GM23338 (cell line): ENCODE data around the gene GPR146. TPM values are rescaled to one million over a fixed set of nuclear protein-coding genes. Genes with fewer than 3 reads are reported as not detected.

Experiments used
- ATAC-seq: fragments of 200-7000 bp; cut with Tn5 transposase; 3 replicates; pipeline ENCODE4 v1.9.1; 2020
- DNase-seq: peaks from one replicate; pipeline ENCODE4 v3.0.0-alpha.2; 2015; ENCODE audit warnings: low spot score
- H2AFZ ChIP-seq: fragments of 200-600 bp; sonication (generic); 2 replicates; pipeline ENCODE4 v1.8.0; 2016; ENCODE audit warnings: antibody characterized with exemption, mild to moderate bottlenecking, moderate library complexity
- H3F3A ChIP-seq: fragments of 200-600 bp; sonication (generic); replicated peaks from 2 replicates; pipeline ENCODE4 v1.8.0; 2017; ENCODE audit warnings: antibody characterized with exemption, mixed run types, low read depth
- H3K27ac ChIP-seq: fragments of 200-600 bp; sonication (generic); 2 replicates; pipeline ENCODE4 v1.6.1; 2016; ENCODE audit warnings: low read depth
- H3K27me3 ChIP-seq: fragments of 200-600 bp; sonication (generic); 2 replicates; pipeline ENCODE4 v1.8.0; 2016; ENCODE audit warnings: mild to moderate bottlenecking, mixed run types, moderate library complexity; ENCODE audit not compliant: insufficient read depth
- H3K36me3 ChIP-seq: fragments of 200-600 bp; sonication (generic); 2 replicates; pipeline ENCODE4 v1.8.0; 2016; ENCODE audit warnings: mild to moderate bottlenecking; ENCODE audit not compliant: insufficient read depth
- H3K4me1 ChIP-seq: fragments of 200-600 bp; sonication (generic); 2 replicates; pipeline ENCODE4 v1.8.0; 2016; ENCODE audit warnings: mild to moderate bottlenecking, moderate library complexity; ENCODE audit not compliant: insufficient read depth
- H3K4me2 ChIP-seq: fragments of 200-600 bp; sonication (generic); 2 replicates; pipeline ENCODE4 v1.7.1; 2017; ENCODE audit warnings: mixed run types
- H3K4me3 ChIP-seq: fragments of 200-600 bp; sonication (generic); 2 replicates; pipeline ENCODE4 v1.6.1; 2016; ENCODE audit warnings: mixed run types
- H3K79me2 ChIP-seq: fragments of 200-600 bp; sonication (generic); replicated peaks from 2 replicates; pipeline ENCODE4 v1.8.0; 2017; ENCODE audit warnings: mild to moderate bottlenecking; ENCODE audit not compliant: insufficient read depth
- H3K9me2 ChIP-seq: fragments of 200-600 bp; sonication (generic); 2 replicates; pipeline ENCODE4 v1.8.0; 2017; ENCODE audit not compliant: insufficient read depth
- H4K20me1 ChIP-seq: fragments of 200-600 bp; sonication (generic); replicated peaks from 2 replicates; pipeline ENCODE4 v1.8.0; 2017; ENCODE audit warnings: mild to moderate bottlenecking; ENCODE audit not compliant: insufficient read depth
- H3K27ac Mint-ChIP-seq: 2 replicates; pipeline ENCODE4 v1.8.0; 2020; ENCODE audit warnings: inconsistent platforms, mild to moderate bottlenecking, moderate library complexity, mixed read lengths
- H3K27me3 Mint-ChIP-seq: 3 replicates; pipeline ENCODE4 v1.8.0; 2022; ENCODE audit warnings: low read depth, mild to moderate bottlenecking, moderate library complexity, mixed read lengths, inconsistent platforms; ENCODE audit not compliant: insufficient read depth, poor library complexity
- H3K36me3 Mint-ChIP-seq: 3 replicates; pipeline ENCODE4 v1.8.0; 2021; ENCODE audit warnings: low read depth, mild to moderate bottlenecking, inconsistent platforms, moderate library complexity, mixed read lengths
- H3K4me1 Mint-ChIP-seq: 3 replicates; pipeline ENCODE4 v1.8.0; 2020; ENCODE audit warnings: mild to moderate bottlenecking, inconsistent platforms, mixed read lengths
- H3K4me3 Mint-ChIP-seq: 3 replicates; pipeline ENCODE4 v1.8.0; 2021; ENCODE audit warnings: moderate library complexity, mild to moderate bottlenecking, inconsistent platforms, mixed read lengths
- H3K9me3 Mint-ChIP-seq: 3 replicates; pipeline ENCODE4 v1.8.0; 2020; ENCODE audit warnings: moderate library complexity, mild to moderate bottlenecking, inconsistent platforms, mixed read lengths
- EZH2 ChIP-seq: fragments of 200-600 bp; sonication (generic); IDR thresholded peaks from one replicate; pipeline ENCODE4 v1.8.0; 2017; ENCODE audit warnings: antibody characterized with exemption, mild to moderate bottlenecking, low read depth; ENCODE audit not compliant: unreplicated experiment
- POLR2AphosphoS5 ChIP-seq: IDR thresholded peaks from 2 replicates; pipeline ENCODE4 v1.6.1; 2016; ENCODE audit warnings: antibody characterized with exemption, low read depth
- ZNF331 ChIP-seq: fragments of 250-450 bp; sonication (Bioruptor Pico); IDR thresholded peaks from 2 replicates; pipeline ENCODE4 v1.5.0; 2020; ENCODE audit warnings: low read depth, mild to moderate bottlenecking, moderate library complexity
- polyA plus RNA-seq: library from polyadenylated mRNA; unstranded; fragments of >200 nt; fragmentation: Nextera tagmentation; extraction: Ambion mirVana; gene quantifications from 2 replicates; pipeline ENCODE4 v1.2.1, GENCODE V29; 2016
- total RNA-seq: library from RNA; depleted of rRNA; stranded (reverse); fragments of >200 nt; shearing (Covaris generic); gene quantifications from 2 replicates; pipeline ENCODE4 v1.2.3, GENCODE V29; 2014
- TF ChIP-seq, protein P1 (sequence below): fragments of 250-450 bp; sonication (Bioruptor Pico); IDR thresholded peaks from 2 replicates; pipeline ENCODE4 v1.5.0; 2020; ENCODE audit warnings: mild to moderate bottlenecking, moderate library complexity
- TF ChIP-seq, protein P2 (sequence below): IDR thresholded peaks from one replicate; pipeline ENCODE4 v1.6.1; 2018; ENCODE audit warnings: antibody characterized with exemption; ENCODE audit not compliant: unreplicated experiment
- TF ChIP-seq, protein P3 (sequence below): IDR thresholded peaks from 2 replicates; pipeline ENCODE4 v1.6.1; 2016; ENCODE audit warnings: antibody characterized with exemption

GPR146 gene
- total and polyA plus RNA-seq, 2 experiments from 2014 or later = 0.28 to 0.37 TPM

DNA sequence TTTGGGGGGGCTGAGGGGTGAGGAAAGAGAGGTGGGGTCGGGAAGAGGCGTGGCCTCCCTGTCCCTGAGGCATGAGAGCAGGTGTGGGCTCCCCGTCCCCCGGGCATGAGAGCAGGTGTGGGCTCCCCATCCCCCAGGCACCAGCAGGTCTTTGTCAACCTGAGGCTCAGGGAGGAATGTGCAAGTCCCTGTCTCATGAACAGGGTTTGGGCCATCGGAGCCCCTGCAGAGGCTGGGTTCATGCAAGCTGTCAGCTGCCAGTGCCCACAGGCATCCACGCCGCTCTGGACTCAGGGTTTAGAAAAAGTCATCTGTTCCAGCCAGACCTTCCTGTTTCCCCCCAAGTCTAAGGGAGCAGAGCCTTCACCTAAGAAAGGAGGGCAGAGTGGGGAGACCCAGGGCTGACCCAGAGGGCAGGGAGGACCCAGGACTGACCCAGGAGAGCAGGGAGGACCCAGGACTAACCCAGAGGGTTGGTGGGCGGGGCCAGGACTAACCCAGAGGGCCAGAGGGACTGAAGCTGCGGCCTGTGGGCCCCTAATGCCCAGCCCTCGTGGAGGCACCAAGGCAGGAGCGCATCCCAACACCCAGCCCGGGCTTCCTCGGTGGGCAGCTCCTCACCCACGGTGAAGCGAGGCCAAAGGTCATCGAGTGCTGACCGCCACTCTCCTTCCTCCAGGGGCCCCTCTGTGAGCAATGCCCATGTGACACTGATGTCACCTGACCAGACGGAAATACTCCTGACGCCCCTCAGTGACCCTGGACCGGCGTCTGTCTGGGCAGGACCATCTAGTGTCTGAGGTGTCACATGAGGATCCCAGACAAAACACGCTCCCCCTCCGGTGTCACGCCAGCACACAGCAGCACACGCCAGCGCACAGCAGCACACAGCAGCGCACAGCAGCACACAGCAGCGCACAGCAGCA lies 28.9 kb upstream of the GPR146 start (continued):
- TF ChIP-seq, protein P1, sequence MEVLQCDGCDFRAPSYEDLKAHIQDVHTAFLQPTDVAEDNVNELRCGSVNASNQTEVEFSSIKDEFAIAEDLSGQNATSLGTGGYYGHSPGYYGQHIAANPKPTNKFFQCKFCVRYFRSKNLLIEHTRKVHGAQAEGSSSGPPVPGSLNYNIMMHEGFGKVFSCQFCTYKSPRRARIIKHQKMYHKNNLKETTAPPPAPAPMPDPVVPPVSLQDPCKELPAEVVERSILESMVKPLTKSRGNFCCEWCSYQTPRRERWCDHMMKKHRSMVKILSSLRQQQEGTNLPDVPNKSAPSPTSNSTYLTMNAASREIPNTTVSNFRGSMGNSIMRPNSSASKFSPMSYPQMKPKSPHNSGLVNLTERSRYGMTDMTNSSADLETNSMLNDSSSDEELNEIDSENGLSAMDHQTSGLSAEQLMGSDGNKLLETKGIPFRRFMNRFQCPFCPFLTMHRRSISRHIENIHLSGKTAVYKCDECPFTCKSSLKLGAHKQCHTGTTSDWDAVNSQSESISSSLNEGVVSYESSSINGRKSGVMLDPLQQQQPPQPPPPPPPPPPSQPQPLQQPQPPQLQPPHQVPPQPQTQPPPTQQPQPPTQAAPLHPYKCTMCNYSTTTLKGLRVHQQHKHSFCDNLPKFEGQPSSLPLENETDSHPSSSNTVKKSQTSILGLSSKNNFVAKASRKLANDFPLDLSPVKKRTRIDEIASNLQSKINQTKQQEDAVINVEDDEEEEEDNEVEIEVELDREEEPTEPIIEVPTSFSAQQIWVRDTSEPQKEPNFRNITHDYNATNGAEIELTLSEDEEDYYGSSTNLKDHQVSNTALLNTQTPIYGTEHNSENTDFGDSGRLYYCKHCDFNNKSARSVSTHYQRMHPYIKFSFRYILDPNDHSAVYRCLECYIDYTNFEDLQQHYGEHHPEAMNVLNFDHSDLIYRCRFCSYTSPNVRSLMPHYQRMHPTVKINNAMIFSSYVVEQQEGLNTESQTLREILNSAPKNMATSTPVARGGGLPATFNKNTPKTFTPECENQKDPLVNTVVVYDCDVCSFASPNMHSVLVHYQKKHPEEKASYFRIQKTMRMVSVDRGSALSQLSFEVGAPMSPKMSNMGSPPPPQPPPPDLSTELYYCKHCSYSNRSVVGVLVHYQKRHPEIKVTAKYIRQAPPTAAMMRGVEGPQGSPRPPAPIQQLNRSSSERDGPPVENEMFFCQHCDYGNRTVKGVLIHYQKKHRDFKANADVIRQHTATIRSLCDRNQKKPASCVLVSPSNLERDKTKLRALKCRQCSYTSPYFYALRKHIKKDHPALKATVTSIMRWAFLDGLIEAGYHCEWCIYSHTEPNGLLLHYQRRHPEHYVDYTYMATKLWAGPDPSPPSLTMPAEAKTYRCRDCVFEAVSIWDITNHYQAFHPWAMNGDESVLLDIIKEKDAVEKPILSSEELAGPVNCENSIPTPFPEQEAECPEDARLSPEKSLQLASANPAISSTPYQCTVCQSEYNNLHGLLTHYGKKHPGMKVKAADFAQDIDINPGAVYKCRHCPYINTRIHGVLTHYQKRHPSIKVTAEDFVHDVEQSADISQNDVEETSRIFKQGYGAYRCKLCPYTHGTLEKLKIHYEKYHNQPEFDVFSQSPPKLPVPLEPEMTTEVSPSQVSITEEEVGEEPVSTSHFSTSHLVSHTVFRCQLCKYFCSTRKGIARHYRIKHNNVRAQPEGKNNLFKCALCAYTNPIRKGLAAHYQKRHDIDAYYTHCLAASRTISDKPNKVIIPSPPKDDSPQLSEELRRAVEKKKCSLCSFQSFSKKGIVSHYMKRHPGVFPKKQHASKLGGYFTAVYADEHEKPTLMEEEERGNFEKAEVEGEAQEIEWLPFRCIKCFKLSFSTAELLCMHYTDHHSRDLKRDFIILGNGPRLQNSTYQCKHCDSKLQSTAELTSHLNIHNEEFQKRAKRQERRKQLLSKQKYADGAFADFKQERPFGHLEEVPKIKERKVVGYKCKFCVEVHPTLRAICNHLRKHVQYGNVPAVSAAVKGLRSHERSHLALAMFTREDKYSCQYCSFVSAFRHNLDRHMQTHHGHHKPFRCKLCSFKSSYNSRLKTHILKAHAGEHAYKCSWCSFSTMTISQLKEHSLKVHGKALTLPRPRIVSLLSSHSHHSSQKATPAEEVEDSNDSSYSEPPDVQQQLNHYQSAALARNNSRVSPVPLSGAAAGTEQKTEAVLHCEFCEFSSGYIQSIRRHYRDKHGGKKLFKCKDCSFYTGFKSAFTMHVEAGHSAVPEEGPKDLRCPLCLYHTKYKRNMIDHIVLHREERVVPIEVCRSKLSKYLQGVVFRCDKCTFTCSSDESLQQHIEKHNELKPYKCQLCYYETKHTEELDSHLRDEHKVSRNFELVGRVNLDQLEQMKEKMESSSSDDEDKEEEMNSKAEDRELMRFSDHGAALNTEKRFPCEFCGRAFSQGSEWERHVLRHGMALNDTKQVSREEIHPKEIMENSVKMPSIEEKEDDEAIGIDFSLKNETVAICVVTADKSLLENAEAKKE (CRISPR knock-in tag) = no peak
- no peak for TF ChIP-seq EZH2

DNA sequence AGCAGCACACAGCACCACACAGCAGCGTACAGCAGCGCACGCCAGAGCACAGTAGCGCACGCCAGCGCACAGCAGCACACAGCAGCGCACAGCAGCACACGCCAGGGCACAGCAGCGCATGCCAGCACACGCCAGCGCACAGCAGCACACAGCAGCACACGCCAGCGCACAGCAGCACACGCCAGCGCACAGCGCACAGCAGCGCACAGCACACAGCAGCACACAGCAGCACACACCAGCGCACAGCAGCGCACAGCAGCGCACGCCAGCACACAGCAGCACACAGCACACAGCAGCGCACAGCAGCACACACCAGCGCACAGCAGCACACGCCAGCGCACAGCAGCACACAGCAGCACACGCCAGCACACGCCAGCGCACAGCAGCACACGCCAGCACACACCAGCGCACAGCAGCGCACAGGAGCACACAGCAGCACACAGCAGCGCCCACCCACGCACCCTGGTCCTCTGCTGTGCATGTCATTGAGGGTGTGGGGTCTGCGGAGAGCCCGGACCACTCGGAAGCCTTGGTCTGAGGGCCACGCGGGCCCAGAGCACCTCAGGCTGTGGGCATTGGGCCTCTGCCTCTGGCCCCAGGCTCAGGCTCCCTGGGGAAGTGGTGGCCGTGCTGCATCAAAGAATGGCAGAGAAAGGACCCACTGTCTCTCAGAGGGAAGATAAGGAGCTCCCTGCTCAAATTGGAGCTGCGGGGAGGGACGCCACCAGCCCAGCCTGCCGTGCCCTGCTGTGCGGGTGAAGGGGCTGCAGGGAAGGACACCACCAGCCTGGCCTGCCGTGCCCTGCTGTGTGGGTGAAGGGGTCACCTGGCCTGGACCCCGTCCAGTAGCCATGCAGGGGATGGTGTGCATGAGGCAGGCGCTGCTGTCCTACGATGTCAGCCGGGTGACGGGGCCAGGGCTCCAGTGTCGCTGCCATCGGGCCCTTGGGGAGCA lies 27.5 kb upstream of the GPR146 start:
- Mint-ChIP-seq H3K4me1 (no peaks in the 10 kb centered on the region), H3K27ac (no peak overlapping the region), H3K27me3 (peaks cover 5% of the 10 kb centered on the region), H3K4me3 (no peak overlapping the region), H3K9me3 (no peaks in the 10 kb centered on the region; the same call in 2 of the 3 replicates), H3K36me3 (peaks cover 8% of the 10 kb centered on the region; the same call in 2 of the 3 replicates)
- Histone ChIP-seq H3K4me1 (no peaks in the 10 kb centered on the region), H2AFZ (no peak overlapping the region), H4K20me1 (peaks cover 11% of the 10 kb centered on the region; the same call in 1 of the 2 replicates), H3K27me3 (no peaks in the 10 kb centered on the region), H3K27ac (no peak overlapping the region), H3K4me3 (no peak overlapping the region), H3K9me2 (no peaks in the 10 kb centered on the region), H3K79me2 (0 out of 2 replicates have a peak, but pooled peaks cover 9% of the 10 kb centered on the region), H3K36me3 (no peaks in the 10 kb centered on the region), H3K4me2 (no peak overlapping the region), H3F3A (no peaks in the 10 kb centered on the region)
- ATAC-seq (no peak), DNase-seq (no peak)
- no peak for TF ChIP-seq POLR2AphosphoS5
- TF ChIP-seq ZNF331 (CRISPR knock-in tag) = no peak
- TF ChIP-seq, protein P2, sequence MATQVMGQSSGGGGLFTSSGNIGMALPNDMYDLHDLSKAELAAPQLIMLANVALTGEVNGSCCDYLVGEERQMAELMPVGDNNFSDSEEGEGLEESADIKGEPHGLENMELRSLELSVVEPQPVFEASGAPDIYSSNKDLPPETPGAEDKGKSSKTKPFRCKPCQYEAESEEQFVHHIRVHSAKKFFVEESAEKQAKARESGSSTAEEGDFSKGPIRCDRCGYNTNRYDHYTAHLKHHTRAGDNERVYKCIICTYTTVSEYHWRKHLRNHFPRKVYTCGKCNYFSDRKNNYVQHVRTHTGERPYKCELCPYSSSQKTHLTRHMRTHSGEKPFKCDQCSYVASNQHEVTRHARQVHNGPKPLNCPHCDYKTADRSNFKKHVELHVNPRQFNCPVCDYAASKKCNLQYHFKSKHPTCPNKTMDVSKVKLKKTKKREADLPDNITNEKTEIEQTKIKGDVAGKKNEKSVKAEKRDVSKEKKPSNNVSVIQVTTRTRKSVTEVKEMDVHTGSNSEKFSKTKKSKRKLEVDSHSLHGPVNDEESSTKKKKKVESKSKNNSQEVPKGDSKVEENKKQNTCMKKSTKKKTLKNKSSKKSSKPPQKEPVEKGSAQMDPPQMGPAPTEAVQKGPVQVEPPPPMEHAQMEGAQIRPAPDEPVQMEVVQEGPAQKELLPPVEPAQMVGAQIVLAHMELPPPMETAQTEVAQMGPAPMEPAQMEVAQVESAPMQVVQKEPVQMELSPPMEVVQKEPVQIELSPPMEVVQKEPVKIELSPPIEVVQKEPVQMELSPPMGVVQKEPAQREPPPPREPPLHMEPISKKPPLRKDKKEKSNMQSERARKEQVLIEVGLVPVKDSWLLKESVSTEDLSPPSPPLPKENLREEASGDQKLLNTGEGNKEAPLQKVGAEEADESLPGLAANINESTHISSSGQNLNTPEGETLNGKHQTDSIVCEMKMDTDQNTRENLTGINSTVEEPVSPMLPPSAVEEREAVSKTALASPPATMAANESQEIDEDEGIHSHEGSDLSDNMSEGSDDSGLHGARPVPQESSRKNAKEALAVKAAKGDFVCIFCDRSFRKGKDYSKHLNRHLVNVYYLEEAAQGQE = no peak
- TF ChIP-seq, protein P3, sequence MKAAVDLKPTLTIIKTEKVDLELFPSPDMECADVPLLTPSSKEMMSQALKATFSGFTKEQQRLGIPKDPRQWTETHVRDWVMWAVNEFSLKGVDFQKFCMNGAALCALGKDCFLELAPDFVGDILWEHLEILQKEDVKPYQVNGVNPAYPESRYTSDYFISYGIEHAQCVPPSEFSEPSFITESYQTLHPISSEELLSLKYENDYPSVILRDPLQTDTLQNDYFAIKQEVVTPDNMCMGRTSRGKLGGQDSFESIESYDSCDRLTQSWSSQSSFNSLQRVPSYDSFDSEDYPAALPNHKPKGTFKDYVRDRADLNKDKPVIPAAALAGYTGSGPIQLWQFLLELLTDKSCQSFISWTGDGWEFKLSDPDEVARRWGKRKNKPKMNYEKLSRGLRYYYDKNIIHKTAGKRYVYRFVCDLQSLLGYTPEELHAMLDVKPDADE = no peak
